Measurements from ENCODE around the gene POLR2A.

POLR2A gene

GRCh38 chr17:7483255-7484066, 705 bp upstream of the POLR2A start:
- peak overlapping the region; percentile 85 for H3K4me3 ChIP-seq (replicated peaks; ENCODE audit: low read depth, low read length)
- DNase-seq (ENCODE audit: low read depth), result peak; percentile 95
- no peak for TF ChIP-seq CTCF (IDR thresholded peaks at IDR 0.05; ENCODE audit: low read length, missing control alignments)

GRCh38 chr17:7484919-7485377, 782 bp downstream of the POLR2A start:
- no peak for TF ChIP-seq CTCF (IDR thresholded peaks at IDR 0.05; ENCODE audit: low read length, missing control alignments)

DNA sequence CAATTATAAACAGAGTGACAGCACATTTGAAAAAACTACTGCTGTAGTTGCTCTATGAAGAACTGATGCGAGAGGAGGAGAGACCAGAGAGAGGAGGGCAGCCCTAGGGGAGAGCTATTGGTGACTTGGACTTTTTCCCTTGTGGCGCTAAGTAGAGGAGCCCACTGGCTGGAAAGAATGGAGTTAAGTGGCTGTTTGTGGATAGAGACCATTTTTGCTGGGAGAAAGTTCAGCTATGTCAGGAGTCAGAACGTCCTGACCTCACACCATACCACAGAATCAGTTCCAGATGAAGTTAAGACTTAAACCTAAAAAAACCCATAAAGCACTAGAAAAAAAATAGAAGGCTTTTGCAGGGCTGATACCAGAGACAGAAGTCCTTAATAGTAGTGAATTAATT, 2.0 kb downstream of the POLR2A start:
- DNase-seq (ENCODE audit: low read depth), result no peak
- H3K4me3 ChIP-seq (replicated peaks; ENCODE audit: low read depth, low read length), result peak overlapping the region; percentile 85
- no peak for TF ChIP-seq CTCF (IDR thresholded peaks at IDR 0.05; ENCODE audit: low read length, missing control alignments)

More at GRCh38 chr17:7484919-7485377, 782 bp downstream of the POLR2A start:
- no peak for DNase-seq (ENCODE audit: low read depth)
- H3K4me3 ChIP-seq (replicated peaks; ENCODE audit: low read depth, low read length), result peak overlapping the region; percentile 85

DNA sequence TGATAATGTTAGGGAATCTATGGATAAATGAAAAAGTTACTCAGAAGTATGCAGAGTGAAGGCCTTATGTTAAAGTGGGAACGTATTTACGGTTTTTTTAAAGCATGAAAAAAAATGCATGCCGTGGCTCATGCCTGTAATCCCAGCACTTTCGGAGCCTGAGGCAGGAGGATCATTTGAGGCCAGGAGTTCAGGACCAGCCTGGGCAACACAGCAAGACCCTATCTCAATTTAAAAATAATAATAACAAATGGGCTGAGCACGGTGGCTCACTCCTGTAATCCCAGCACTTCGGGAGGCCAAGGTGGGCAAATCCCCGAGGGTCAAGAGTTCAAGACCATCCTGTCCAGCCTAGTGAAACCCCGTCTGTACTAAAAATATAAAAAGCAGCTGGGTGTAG, 6.0 kb downstream of the POLR2A start:
- no peak overlapping the region for H3K4me3 ChIP-seq (replicated peaks; ENCODE audit: low read depth, low read length)
- no peak for TF ChIP-seq CTCF (IDR thresholded peaks at IDR 0.05; ENCODE audit: low read length, missing control alignments)
- DNase-seq (ENCODE audit: low read depth), result no peak

- H3K4me3 ChIP-seq (replicated peaks; ENCODE audit: low read depth, low read length), result no peak overlapping the region
- TF ChIP-seq CTCF (IDR thresholded peaks at IDR 0.05; ENCODE audit: low read length, missing control alignments), result no peak
- DNase-seq (ENCODE audit: low read depth), result no peak
These were observed 7.4 kb downstream of the POLR2A start for GRCh38 chr17:7491583-7491982.

- no peak overlapping the region for H3K4me3 ChIP-seq (replicated peaks; ENCODE audit: low read depth, low read length)
- TF ChIP-seq CTCF (IDR thresholded peaks at IDR 0.05; ENCODE audit: low read length, missing control alignments), result no peak
- no peak for DNase-seq (ENCODE audit: low read depth)
These were observed 9.8 kb downstream of the POLR2A start for GRCh38 chr17:7493941-7494340.
